Neural progenitor cell (in vitro differentiated cells): Measurements from ENCODE around the gene KLF13.

Experiments used
- EZH2 ChIP-seq: fragments of 200-600 bp; sonication (generic); IDR thresholded peaks from 2 replicates; pipeline ENCODE4 v1.6.1; 2017; ENCODE audit warnings: antibody characterized with exemption, mild to moderate bottlenecking, moderate library complexity
- EZH2phosphoT487 ChIP-seq: fragments of 200-600 bp; sonication (generic); IDR thresholded peaks from 2 replicates; pipeline ENCODE4 v1.6.1; 2017; ENCODE audit warnings: antibody characterized with exemption
- TF ChIP-seq, protein P1 (sequence below): fragments of 200-600 bp; sonication (generic); IDR thresholded peaks from 2 replicates; pipeline ENCODE4 v1.5.1; 2017; ENCODE audit warnings: antibody characterized with exemption, mild to moderate bottlenecking

DNA sequence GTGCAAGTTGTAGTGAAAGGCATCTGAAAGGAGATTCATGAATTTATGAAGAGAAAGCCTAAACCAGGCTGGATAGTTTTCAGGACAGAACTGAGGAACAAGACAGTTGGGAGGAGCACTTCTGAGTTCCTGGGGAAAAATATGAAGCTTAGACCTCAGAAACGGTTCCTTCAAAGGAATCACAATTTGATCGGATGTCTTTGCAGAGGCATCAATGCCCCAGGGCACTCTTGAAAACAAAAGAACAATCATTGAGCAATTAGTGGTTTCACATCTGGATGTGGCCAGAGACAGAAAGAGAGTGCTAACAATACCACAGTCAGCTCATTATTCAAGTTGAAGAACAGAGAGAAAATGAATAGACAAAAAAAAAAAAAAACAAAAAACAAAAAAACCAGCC lies 86.2 kb downstream of the KLF13 start:
- TF ChIP-seq EZH2, result no peak
- TF ChIP-seq, protein P1, sequence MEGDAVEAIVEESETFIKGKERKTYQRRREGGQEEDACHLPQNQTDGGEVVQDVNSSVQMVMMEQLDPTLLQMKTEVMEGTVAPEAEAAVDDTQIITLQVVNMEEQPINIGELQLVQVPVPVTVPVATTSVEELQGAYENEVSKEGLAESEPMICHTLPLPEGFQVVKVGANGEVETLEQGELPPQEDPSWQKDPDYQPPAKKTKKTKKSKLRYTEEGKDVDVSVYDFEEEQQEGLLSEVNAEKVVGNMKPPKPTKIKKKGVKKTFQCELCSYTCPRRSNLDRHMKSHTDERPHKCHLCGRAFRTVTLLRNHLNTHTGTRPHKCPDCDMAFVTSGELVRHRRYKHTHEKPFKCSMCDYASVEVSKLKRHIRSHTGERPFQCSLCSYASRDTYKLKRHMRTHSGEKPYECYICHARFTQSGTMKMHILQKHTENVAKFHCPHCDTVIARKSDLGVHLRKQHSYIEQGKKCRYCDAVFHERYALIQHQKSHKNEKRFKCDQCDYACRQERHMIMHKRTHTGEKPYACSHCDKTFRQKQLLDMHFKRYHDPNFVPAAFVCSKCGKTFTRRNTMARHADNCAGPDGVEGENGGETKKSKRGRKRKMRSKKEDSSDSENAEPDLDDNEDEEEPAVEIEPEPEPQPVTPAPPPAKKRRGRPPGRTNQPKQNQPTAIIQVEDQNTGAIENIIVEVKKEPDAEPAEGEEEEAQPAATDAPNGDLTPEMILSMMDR, result no peak
- no peak for TF ChIP-seq EZH2phosphoT487
